Raji (cell line): Measurements from ENCODE around the gene PELO.

Experiments used
- POLR2A ChIP-seq: IDR thresholded peaks from 2 replicates; pipeline ENCODE4 v1.6.1; 2011; ENCODE audit warnings: low read depth, low read length, control low read depth; ENCODE audit not compliant: insufficient read depth

The PELO gene

GRCh38 chr5:52788505-52788821, 747 bp downstream of the PELO start:
- TF ChIP-seq POLR2A: no peak

GRCh38 chr5:52789378-52789777, 1.7 kb downstream of the PELO start:
- TF ChIP-seq POLR2A: no peak

GRCh38 chr5:52789851-52790250, 2.1 kb downstream of the PELO start:
- TF ChIP-seq POLR2A: no peak

GRCh38 chr5:52791366-52791765, 3.6 kb downstream of the PELO start:
- no peak for TF ChIP-seq POLR2A

- TF ChIP-seq POLR2A: no peak
Measured at GRCh38 chr5:52794519-52794918, 6.8 kb downstream of the PELO start.

- no peak for TF ChIP-seq POLR2A
Measured at GRCh38 chr5:52796031-52796430, 8.3 kb downstream of the PELO start.

GRCh38 chr5:52796516-52797103, 8.9 kb downstream of the PELO start:
- TF ChIP-seq POLR2A: no peak

GRCh38 chr5:52798938-52799337, 11.2 kb downstream of the PELO start:
- TF ChIP-seq POLR2A: no peak

- no peak for TF ChIP-seq POLR2A
Measured at GRCh38 chr5:52799358-52799982, 11.8 kb downstream of the PELO start.

- peak; percentile 77 for TF ChIP-seq POLR2A
Measured at GRCh38 chr5:52799983-52800393, 12.3 kb downstream of the PELO start.

- TF ChIP-seq POLR2A: no peak
Measured at GRCh38 chr5:52800394-52801213, 12.9 kb downstream of the PELO start.

- no peak for TF ChIP-seq POLR2A
Measured at GRCh38 chr5:52801329-52801728, 13.6 kb downstream of the PELO start.

GRCh38 chr5:52802272-52802973, 14.7 kb downstream of the PELO start:
- no peak for TF ChIP-seq POLR2A

GRCh38 chr5:52802974-52803336, 15.2 kb downstream of the PELO start:
- no peak for TF ChIP-seq POLR2A

- no peak for TF ChIP-seq POLR2A
Measured at GRCh38 chr5:52804387-52804791, 16.7 kb downstream of the PELO start.

- no peak for TF ChIP-seq POLR2A
Measured at GRCh38 chr5:52804981-52805380, 17.3 kb downstream of the PELO start.
